NCI-H1092 (cell line): Measurements from ENCODE around the gene MED28.
"Not testable (repeated sequence)": the region's sequence is repeated elsewhere in the genome, so short reads cannot be mapped to it uniquely, and the experiment has no call there.

Experiments
- DNase-seq: peaks from one replicate; lab custom pipeline; 2025; lab: John Stamatoyannopoulos, UW

Gene MED28

GRCh38 chr4:17618926-17619325, 4.5 kb downstream of the MED28 start:
- no peak for DNase-seq

GRCh38 chr4:17619416-17620105, 5.1 kb downstream of the MED28 start:
- no peak for DNase-seq

GRCh38 chr4:17623451-17624001, 9.1 kb downstream of the MED28 start:
- DNase-seq: no peak

GRCh38 chr4:17624821-17625220, 10.4 kb downstream of the MED28 start:
- no peak for DNase-seq

- no peak for DNase-seq
These were observed 15.8 kb downstream of the MED28 start for GRCh38 chr4:17630228-17630627.

- DNase-seq: no peak
These were observed 19.2 kb downstream of the MED28 start for GRCh38 chr4:17633600-17633999.

GRCh38 chr4:17635056-17635455, 20.6 kb downstream of the MED28 start:
- DNase-seq: no peak

- no peak for DNase-seq
These were observed 21.9 kb downstream of the MED28 start for GRCh38 chr4:17636341-17636695.

- peak; percentile 63 for DNase-seq
These were observed 22.5 kb downstream of the MED28 start for GRCh38 chr4:17636696-17637622.

GRCh38 chr4:17639136-17639535, 24.7 kb downstream of the MED28 start:
- DNase-seq: no peak

GRCh38 chr4:17642398-17642783, 27.9 kb downstream of the MED28 start:
- no peak for DNase-seq

GRCh38 chr4:17646693-17647092, 32.3 kb downstream of the MED28 start:
- DNase-seq: no peak

- DNase-seq: no peak
These were observed 32.9 kb downstream of the MED28 start for GRCh38 chr4:17647176-17647806.

GRCh38 chr4:17647927-17648326, 33.5 kb downstream of the MED28 start:
- no peak for DNase-seq

- DNase-seq: no peak
These were observed 36.0 kb downstream of the MED28 start for GRCh38 chr4:17650406-17650805.

GRCh38 chr4:17654701-17655100, 40.3 kb downstream of the MED28 start:
- no peak for DNase-seq

- no peak for DNase-seq
These were observed 42.6 kb downstream of the MED28 start for GRCh38 chr4:17657090-17657489.

GRCh38 chr4:17657849-17658248, 43.4 kb downstream of the MED28 start:
- no peak for DNase-seq

- not testable (repeated sequence) for DNase-seq
These were observed 44.8 kb downstream of the MED28 start for GRCh38 chr4:17659196-17659595.

- no peak for DNase-seq
These were observed 48.3 kb downstream of the MED28 start for GRCh38 chr4:17662694-17663093.

- DNase-seq: no peak
These were observed 50.3 kb downstream of the MED28 start for GRCh38 chr4:17664755-17665154.

- DNase-seq: no peak
These were observed 50.9 kb downstream of the MED28 start for GRCh38 chr4:17665346-17665745.

GRCh38 chr4:17665852-17666251, 51.4 kb downstream of the MED28 start:
- no peak for DNase-seq
